ENCODE data around the gene HIPK2.

Gene HIPK2

GRCh38 chr7:139714163-139714901, 63.5 kb downstream of the HIPK2 start:
- no peak for DNase-seq (ENCODE audit: low read depth)

GRCh38 chr7:139713526-139714162, 64.2 kb downstream of the HIPK2 start:
- DNase-seq (ENCODE audit: low read depth): no peak

GRCh38 chr7:139713061-139713460, 64.7 kb downstream of the HIPK2 start:
- no peak for DNase-seq (ENCODE audit: low read depth)

- no peak for DNase-seq (ENCODE audit: low read depth)
Measured at GRCh38 chr7:139711991-139712743, 65.6 kb downstream of the HIPK2 start.

- no peak for DNase-seq (ENCODE audit: low read depth)
Measured at GRCh38 chr7:139710036-139710435, 67.8 kb downstream of the HIPK2 start.

GRCh38 chr7:139709485-139709884, 68.3 kb downstream of the HIPK2 start:
- no peak for DNase-seq (ENCODE audit: low read depth)

- no peak for DNase-seq (ENCODE audit: low read depth)
Measured at GRCh38 chr7:139708541-139708940, 69.3 kb downstream of the HIPK2 start.

- no peak for DNase-seq (ENCODE audit: low read depth)
Measured at GRCh38 chr7:139706837-139707236, 71.0 kb downstream of the HIPK2 start.

- DNase-seq (ENCODE audit: low read depth): no peak
Measured at GRCh38 chr7:139704308-139704879, 73.4 kb downstream of the HIPK2 start.

GRCh38 chr7:139703487-139704307, 74.1 kb downstream of the HIPK2 start:
- no peak for DNase-seq (ENCODE audit: low read depth)

- DNase-seq (ENCODE audit: low read depth): no peak
Measured at GRCh38 chr7:139702811-139703486, 74.8 kb downstream of the HIPK2 start.

GRCh38 chr7:139702313-139702731, 75.5 kb downstream of the HIPK2 start:
- no peak for DNase-seq (ENCODE audit: low read depth)

- no peak for DNase-seq (ENCODE audit: low read depth)
Measured at GRCh38 chr7:139701908-139702307, 75.9 kb downstream of the HIPK2 start.

- DNase-seq (ENCODE audit: low read depth): no peak
Measured at GRCh38 chr7:139700505-139701235, 77.1 kb downstream of the HIPK2 start.

- DNase-seq (ENCODE audit: low read depth): no peak
Measured at GRCh38 chr7:139699640-139700504, 77.9 kb downstream of the HIPK2 start.

- no peak for DNase-seq (ENCODE audit: low read depth)
Measured at GRCh38 chr7:139698844-139699243, 79.0 kb downstream of the HIPK2 start.

- no peak for DNase-seq (ENCODE audit: low read depth)
Measured at GRCh38 chr7:139698278-139698677, 79.5 kb downstream of the HIPK2 start.

- DNase-seq (ENCODE audit: low read depth): no peak
Measured at GRCh38 chr7:139697056-139697455, 80.7 kb downstream of the HIPK2 start.

- DNase-seq (ENCODE audit: low read depth): no peak
Measured at GRCh38 chr7:139696552-139696951, 81.2 kb downstream of the HIPK2 start.

GRCh38 chr7:139695588-139695987, 82.2 kb downstream of the HIPK2 start:
- DNase-seq (ENCODE audit: low read depth): no peak

All from stimulated activated CD4-positive, alpha-beta T cell treated with anti-CD3 and anti-CD28 coated beads, Interleukin-2, amount 100 ng/mL, for 4 hours (primary cell).